Measurements from ENCODE around the gene ASB4. TPM values are rescaled to one million over a fixed set of nuclear protein-coding genes. Genes with fewer than 3 reads are reported as not detected.

ASB4 gene
- total and polyA plus RNA-seq, 2 experiments from 2014 or later: not detected

GRCh38 chr7:95539426-95539825 lies 53.7 kb downstream of the ASB4 start:
- H3K79me2 ChIP-seq (replicated peaks; ENCODE audit: insufficient read depth): no peaks in the 10 kb centered on the region
- H3K4me3 ChIP-seq: no peak overlapping the region
- no peak overlapping the region for H2AFZ ChIP-seq
- no peaks in the 10 kb centered on the region for H3K9me2 ChIP-seq (ENCODE audit: insufficient read depth)
- H3K4me1 ChIP-seq (ENCODE audit: insufficient read depth): no peaks in the 10 kb centered on the region
- no peak for TF ChIP-seq REST (IDR thresholded peaks at IDR 0.05; ENCODE audit: unreplicated experiment)
- TF ChIP-seq, protein P1, sequence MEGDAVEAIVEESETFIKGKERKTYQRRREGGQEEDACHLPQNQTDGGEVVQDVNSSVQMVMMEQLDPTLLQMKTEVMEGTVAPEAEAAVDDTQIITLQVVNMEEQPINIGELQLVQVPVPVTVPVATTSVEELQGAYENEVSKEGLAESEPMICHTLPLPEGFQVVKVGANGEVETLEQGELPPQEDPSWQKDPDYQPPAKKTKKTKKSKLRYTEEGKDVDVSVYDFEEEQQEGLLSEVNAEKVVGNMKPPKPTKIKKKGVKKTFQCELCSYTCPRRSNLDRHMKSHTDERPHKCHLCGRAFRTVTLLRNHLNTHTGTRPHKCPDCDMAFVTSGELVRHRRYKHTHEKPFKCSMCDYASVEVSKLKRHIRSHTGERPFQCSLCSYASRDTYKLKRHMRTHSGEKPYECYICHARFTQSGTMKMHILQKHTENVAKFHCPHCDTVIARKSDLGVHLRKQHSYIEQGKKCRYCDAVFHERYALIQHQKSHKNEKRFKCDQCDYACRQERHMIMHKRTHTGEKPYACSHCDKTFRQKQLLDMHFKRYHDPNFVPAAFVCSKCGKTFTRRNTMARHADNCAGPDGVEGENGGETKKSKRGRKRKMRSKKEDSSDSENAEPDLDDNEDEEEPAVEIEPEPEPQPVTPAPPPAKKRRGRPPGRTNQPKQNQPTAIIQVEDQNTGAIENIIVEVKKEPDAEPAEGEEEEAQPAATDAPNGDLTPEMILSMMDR (conservative IDR thresholded peaks at IDR 0.05; ENCODE audit: low read depth in 2 of 2): no peak
- TF ChIP-seq EZH2phosphoT487 (IDR thresholded peaks at IDR 0.05; ENCODE audit: unreplicated experiment): no peak
- TF ChIP-seq POLR2AphosphoS5 (IDR thresholded peaks at IDR 0.05; ENCODE audit: low read depth): no peak
- TF ChIP-seq NANOG (IDR thresholded peaks at IDR 0.05; ENCODE audit: borderline replicate concordance): no peak
- no peak for TF ChIP-seq ZNF114 (CRISPR knock-in tag; IDR thresholded peaks at IDR 0.05)
- TF ChIP-seq STAT1 (IDR thresholded peaks at IDR 0.05; ENCODE audit: unreplicated experiment): no peak
- TF ChIP-seq ZNF462 (CRISPR knock-in tag; IDR thresholded peaks at IDR 0.05): no peak
- TF ChIP-seq CREB1 (CRISPR knock-in tag; IDR thresholded peaks at IDR 0.05; ENCODE audit: low read depth): no peak
- no peak for TF ChIP-seq ETS1 (IDR thresholded peaks at IDR 0.05)
- no peak for TF ChIP-seq ZNF331 (CRISPR knock-in tag; IDR thresholded peaks at IDR 0.05; ENCODE audit: low read depth)
- no peak for TF ChIP-seq EZH2 (IDR thresholded peaks at IDR 0.05; ENCODE audit: low read depth, unreplicated experiment)
- TF ChIP-seq JUNB (IDR thresholded peaks at IDR 0.05; ENCODE audit: unreplicated experiment): no peak
- no peak for DNase-seq (ENCODE audit: low spot score)
- no peaks in the 10 kb centered on the region for H4K20me1 ChIP-seq (replicated peaks; ENCODE audit: insufficient read depth)
- Mint-ChIP-seq H3K4me3 (no peak overlapping the region), H3K27me3 (ENCODE audit: insufficient read depth, low read depth, poor library complexity) (no peaks in the 10 kb centered on the region), H3K9me3 (no peaks in the 10 kb centered on the region), H3K36me3 (ENCODE audit: low read depth) (no peaks in the 10 kb centered on the region), H3K4me1 (no peaks in the 10 kb centered on the region), H3K27ac (no peak overlapping the region)
- H3K4me2 ChIP-seq: no peak overlapping the region
- ATAC-seq: no peak
- H3K36me3 ChIP-seq (ENCODE audit: insufficient read depth): no peaks in the 10 kb centered on the region
- no peak overlapping the region for H3K27ac ChIP-seq (ENCODE audit: low read depth)
- H3F3A ChIP-seq (replicated peaks; ENCODE audit: low read depth): no peaks in the 10 kb centered on the region
- H3K27me3 ChIP-seq (ENCODE audit: insufficient read depth): no peaks in the 10 kb centered on the region

All from GM23338 (cell line).